ENCODE data around the gene ROR2. TPM values are rescaled to one million over a fixed set of nuclear protein-coding genes. Genes with fewer than 3 reads are reported as not detected.

Gene ROR2
- polyA plus RNA-seq, 1 experiment = 9.7 TPM

DNA sequence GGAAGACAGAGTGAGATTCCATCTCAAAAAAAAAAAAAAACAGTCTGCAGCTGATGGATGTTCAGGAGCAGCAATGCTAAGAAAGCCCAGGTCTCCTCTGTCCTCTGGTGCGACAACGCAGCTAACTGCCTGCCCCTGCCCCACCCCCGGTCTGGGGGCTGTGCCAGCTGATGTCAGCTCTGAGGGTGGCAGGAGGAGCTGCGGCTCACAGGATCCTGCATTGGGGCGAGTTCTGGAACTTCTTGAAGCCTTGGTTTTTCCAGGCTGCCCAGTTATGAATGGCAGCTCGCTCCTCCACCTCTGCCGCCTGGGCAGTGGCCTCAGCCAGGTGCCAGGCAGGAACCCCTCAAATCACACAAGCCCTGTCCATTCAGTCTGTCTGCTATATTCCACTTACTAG lies 113.5 kb downstream of the ROR2 start:
- H3K27me3 ChIP-seq (ENCODE audit: control insufficient read depth, insufficient read depth, low read length) = peaks cover 15% of the 10 kb centered on the region
- H3K9me3 ChIP-seq (ENCODE audit: control insufficient read depth, insufficient read depth, low read length) = no peaks in the 10 kb centered on the region; the same call in 1 of the 2 replicates
- no peak for DNase-seq (ENCODE audit: low read depth, low spot score)
- TF ChIP-seq, protein P1, sequence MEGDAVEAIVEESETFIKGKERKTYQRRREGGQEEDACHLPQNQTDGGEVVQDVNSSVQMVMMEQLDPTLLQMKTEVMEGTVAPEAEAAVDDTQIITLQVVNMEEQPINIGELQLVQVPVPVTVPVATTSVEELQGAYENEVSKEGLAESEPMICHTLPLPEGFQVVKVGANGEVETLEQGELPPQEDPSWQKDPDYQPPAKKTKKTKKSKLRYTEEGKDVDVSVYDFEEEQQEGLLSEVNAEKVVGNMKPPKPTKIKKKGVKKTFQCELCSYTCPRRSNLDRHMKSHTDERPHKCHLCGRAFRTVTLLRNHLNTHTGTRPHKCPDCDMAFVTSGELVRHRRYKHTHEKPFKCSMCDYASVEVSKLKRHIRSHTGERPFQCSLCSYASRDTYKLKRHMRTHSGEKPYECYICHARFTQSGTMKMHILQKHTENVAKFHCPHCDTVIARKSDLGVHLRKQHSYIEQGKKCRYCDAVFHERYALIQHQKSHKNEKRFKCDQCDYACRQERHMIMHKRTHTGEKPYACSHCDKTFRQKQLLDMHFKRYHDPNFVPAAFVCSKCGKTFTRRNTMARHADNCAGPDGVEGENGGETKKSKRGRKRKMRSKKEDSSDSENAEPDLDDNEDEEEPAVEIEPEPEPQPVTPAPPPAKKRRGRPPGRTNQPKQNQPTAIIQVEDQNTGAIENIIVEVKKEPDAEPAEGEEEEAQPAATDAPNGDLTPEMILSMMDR (IDR thresholded peaks at IDR 0.05; ENCODE audit: low read depth, low read length) = no peak
- ChIA-PET CTCF (no interaction called here), POLR2A (interaction anchor here (0.7 kb wide), 1 partner anchor 64 kb away, joined by 4 read pairs; no protein-coding TSS in a partner anchor)
- H3K4me3 ChIP-seq (ENCODE audit: low read depth, low read length) = no peak overlapping the region
- no peak overlapping the region for H3K27ac ChIP-seq (ENCODE audit: low read depth, low read length)

DNA sequence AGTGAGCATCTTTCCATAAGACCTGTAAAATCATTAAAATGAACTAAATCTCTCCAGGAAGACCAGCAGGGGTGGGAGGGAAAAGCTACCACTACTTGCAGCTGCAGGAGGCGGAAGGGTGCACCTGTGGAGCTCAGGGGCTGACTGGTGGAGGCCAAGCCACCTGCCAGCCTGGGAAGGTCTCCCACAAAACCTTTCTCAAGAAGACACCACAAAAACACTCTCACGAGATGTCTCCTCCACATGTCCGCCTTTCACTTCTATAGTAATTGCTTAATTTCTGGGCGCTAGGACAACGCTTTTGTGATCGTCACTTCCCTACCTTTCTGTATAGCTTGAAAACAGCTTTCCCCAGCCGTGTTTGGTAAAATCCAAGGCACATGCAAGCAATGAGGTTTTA lies 114.4 kb downstream of the ROR2 start:
- TF ChIP-seq, protein P1 (IDR thresholded peaks at IDR 0.05; ENCODE audit: low read depth, low read length) = no peak
- CTCF ChIA-PET = no interaction called here
- H3K27me3 ChIP-seq (ENCODE audit: control insufficient read depth, insufficient read depth, low read length) = peaks cover 12% of the 10 kb centered on the region
- POLR2A ChIA-PET = no interaction called here
- no peak for DNase-seq (ENCODE audit: low read depth, low spot score)
- no peak overlapping the region for H3K27ac ChIP-seq (ENCODE audit: low read depth, low read length)
- no peaks in the 10 kb centered on the region; the same call in 1 of the 2 replicates for H3K9me3 ChIP-seq (ENCODE audit: control insufficient read depth, insufficient read depth, low read length)
- no peak overlapping the region for H3K4me3 ChIP-seq (ENCODE audit: low read depth, low read length)

GRCh38 chr9:91835216-91835615 lies 114.8 kb downstream of the ROR2 start:
- Histone ChIP-seq H3K27me3 (ENCODE audit: control insufficient read depth, insufficient read depth, low read length) (peaks cover 9% of the 10 kb centered on the region), H3K9me3 (ENCODE audit: control insufficient read depth, insufficient read depth, low read length) (no peaks in the 10 kb centered on the region; the same call in 1 of the 2 replicates), H3K4me3 (ENCODE audit: low read depth, low read length) (no peak overlapping the region), H3K27ac (ENCODE audit: low read depth, low read length) (no peak overlapping the region)
- ChIA-PET POLR2A (no interaction called here), CTCF (no interaction called here)
- DNase-seq (ENCODE audit: low read depth, low spot score) = no peak
- TF ChIP-seq, protein P1 (IDR thresholded peaks at IDR 0.05; ENCODE audit: low read depth, low read length) = no peak

- no peak for DNase-seq (ENCODE audit: low read depth, low spot score)
- ChIA-PET POLR2A (no interaction called here), CTCF (interaction anchor here (0.6 to 0.7 kb wide), 2 partner anchors 13 to 21 kb away, joined by 8 to 10 read pairs; no protein-coding TSS in a partner anchor)
Observed at GRCh38 chr9:91834740-91835139, 115.3 kb downstream of the ROR2 start.

GRCh38 chr9:91833878-91834255 lies 116.2 kb downstream of the ROR2 start:
- TF ChIP-seq, protein P1 (IDR thresholded peaks at IDR 0.05; ENCODE audit: low read depth, low read length) = no peak
- H3K27me3 ChIP-seq (ENCODE audit: control insufficient read depth, insufficient read depth, low read length) = peaks cover 9% of the 10 kb centered on the region
- CTCF ChIA-PET = no interaction called here
- H3K9me3 ChIP-seq (ENCODE audit: control insufficient read depth, insufficient read depth, low read length) = no peaks in the 10 kb centered on the region; the same call in 1 of the 2 replicates
- no peak overlapping the region for H3K4me3 ChIP-seq (ENCODE audit: low read depth, low read length)
- POLR2A ChIA-PET = no interaction called here
- no peak for DNase-seq (ENCODE audit: low read depth, low spot score)
- H3K27ac ChIP-seq (ENCODE audit: low read depth, low read length) = no peak overlapping the region

More at GRCh38 chr9:91834740-91835139, 115.3 kb downstream of the ROR2 start:
- Histone ChIP-seq H3K4me3 (ENCODE audit: low read depth, low read length) (no peak overlapping the region), H3K27me3 (ENCODE audit: control insufficient read depth, insufficient read depth, low read length) (peaks cover 9% of the 10 kb centered on the region), H3K27ac (ENCODE audit: low read depth, low read length) (no peak overlapping the region), H3K9me3 (ENCODE audit: control insufficient read depth, insufficient read depth, low read length) (no peaks in the 10 kb centered on the region; the same call in 1 of the 2 replicates)
- TF ChIP-seq, protein P1 (IDR thresholded peaks at IDR 0.05; ENCODE audit: low read depth, low read length) = no peak

Data from AG04450 (cell line).